CD4-positive, CD25-positive, alpha-beta regulatory T cell (primary cell): ENCODE data around the gene FARP2. TPM values are rescaled to one million over a fixed set of nuclear protein-coding genes. Genes with fewer than 3 reads are reported as not detected.

ENCODE experiments used
- ATAC-seq, 2 donors: fragments of 150-1000 bp; cut with Tn5 transposase; one replicate each; pipeline ENCODE4 v1.10.0; 2021; ENCODE audit warnings: low read depth in 2 of 2, moderate number of reproducible peaks in 2 of 2, moderate library complexity in 1 of 2
- DNase-seq, 3 donors: peaks; one replicate each; pipeline versions ENCODE4 v3.0.0 to v3.0.0-alpha.2; 2012 to 2022; ENCODE audit warnings: mixed read lengths in 1 of 3
- H3K27ac ChIP-seq: one replicate; pipeline ENCODE4 v1.7.0; 2013; ENCODE audit warnings: mild to moderate bottlenecking, low read length; ENCODE audit not compliant: insufficient read depth, poor library complexity, severe bottlenecking
- H3K27me3 ChIP-seq: one replicate; pipeline ENCODE4 v1.7.0; 2013; ENCODE audit warnings: low read length; ENCODE audit not compliant: control insufficient read depth, insufficient read depth
- H3K36me3 ChIP-seq: one replicate; pipeline ENCODE4 v1.7.0; 2013; ENCODE audit warnings: mild to moderate bottlenecking, low read length, moderate library complexity; ENCODE audit not compliant: control insufficient read depth, insufficient read depth
- H3K4me1 ChIP-seq: 2 replicates; pipeline ENCODE4 v1.7.0; 2013; ENCODE audit warnings: mild to moderate bottlenecking, low read length; ENCODE audit not compliant: insufficient read depth, control insufficient read depth, poor library complexity, severe bottlenecking
- H3K4me3 ChIP-seq: one replicate; pipeline ENCODE4 v1.7.0; 2013; ENCODE audit warnings: low read depth, mild to moderate bottlenecking, low read length, moderate library complexity
- H3K9me3 ChIP-seq, 2 experiments: 1 replicate in 1 of 2; 2 replicates in 1 of 2; pipeline ENCODE4 v1.7.0; 2013; ENCODE audit warnings: low read length in 2 of 2, mild to moderate bottlenecking in 1 of 2, moderate library complexity in 1 of 2; ENCODE audit not compliant: control insufficient read depth in 2 of 2
- H3K27ac Mint-ChIP-seq, 3 donors: one replicate each; pipeline ENCODE4 v1.8.0; 2020 to 2022; ENCODE audit warnings: mild to moderate bottlenecking in 3 of 3, mixed read lengths in 3 of 3, moderate library complexity in 2 of 3
- H3K27me3 Mint-ChIP-seq: one replicate; pipeline ENCODE4 v1.8.0; 2022; ENCODE audit warnings: mild to moderate bottlenecking, mixed read lengths
- H3K36me3 Mint-ChIP-seq: one replicate; pipeline ENCODE4 v1.8.0; 2020; ENCODE audit warnings: mixed read lengths
- H3K4me1 Mint-ChIP-seq, 4 donors: one replicate each; pipeline ENCODE4 v1.8.0; 2020 to 2022; ENCODE audit warnings: mixed read lengths in 4 of 4, mild to moderate bottlenecking in 1 of 4
- H3K4me3 Mint-ChIP-seq, 4 donors: one replicate each; pipeline ENCODE4 v1.8.0; 2020 to 2022; ENCODE audit warnings: mild to moderate bottlenecking in 4 of 4, mixed read lengths in 4 of 4, moderate library complexity in 3 of 4
- H3K9me3 Mint-ChIP-seq, 7 donors: one replicate each; pipeline ENCODE4 v1.8.0; 2020 to 2022; ENCODE audit warnings: mixed read lengths in 7 of 7, mild to moderate bottlenecking in 3 of 7, moderate library complexity in 2 of 7
- polyA plus RNA-seq, 4 donors: library from polyadenylated mRNA; unstranded; fragments of 300-500 nt; fragmentation: Illumina TruSeq; gene quantifications; one replicate each; pipeline ENCODE4 v1.2.3, GENCODE V29; 2021
- total RNA-seq: library from RNA; stranded (reverse); gene quantifications from one replicate; pipeline ENCODE4 v1.2.3, GENCODE V29; 2022

The FARP2 gene
- total and polyA plus RNA-seq, 5 donors from 2014 or later, result 3.0 to 34.9 (median 7.4) TPM

- H3K27ac Mint-ChIP-seq, result no peak overlapping the region
- H3K4me1 Mint-ChIP-seq, result peaks cover 0 to 2% (median 0%) of the 10 kb centered on the region in 4 donors
- H3K36me3 Mint-ChIP-seq, result peaks cover 10% of the 10 kb centered on the region
- Histone ChIP-seq H3K36me3 (peaks cover 16% of the 10 kb centered on the region), H3K27ac (no peak overlapping the region), H3K9me3 (no peaks in the 10 kb centered on the region), H3K27me3 (no peaks in the 10 kb centered on the region), H3K4me3 (no peak overlapping the region), H3K4me1 (no peaks in the 10 kb centered on the region)
- ATAC-seq (no peak), DNase-seq (no peak)
- no peak overlapping the region for H3K4me3 Mint-ChIP-seq
- no peaks in the 10 kb centered on the region for H3K27me3 Mint-ChIP-seq
- peaks cover 0 to 2% (median 0%) of the 10 kb centered on the region in 7 donors for H3K9me3 Mint-ChIP-seq
These were observed 134.9 kb downstream of the FARP2 start for GRCh38 chr2:241490825-241491506.

- no peaks in the 10 kb centered on the region for H3K27me3 ChIP-seq
- Mint-ChIP-seq H3K9me3 (peaks cover 0 to 2% (median 0%) of the 10 kb centered on the region in 7 donors), H3K27me3 (no peaks in the 10 kb centered on the region), H3K4me1 (peaks cover 0 to 2% (median 0%) of the 10 kb centered on the region in 4 donors), H3K4me3 (no peak overlapping the region), H3K36me3 (peaks cover 10% of the 10 kb centered on the region), H3K27ac (no peak overlapping the region)
- H3K27ac ChIP-seq, result no peak overlapping the region
- DNase-seq (no peak), ATAC-seq (no peak)
- H3K9me3 ChIP-seq, result no peaks in the 10 kb centered on the region
- no peak overlapping the region for H3K4me3 ChIP-seq
- H3K36me3 ChIP-seq, result peaks cover 16% of the 10 kb centered on the region
- H3K4me1 ChIP-seq, result no peaks in the 10 kb centered on the region
These were observed 135.6 kb downstream of the FARP2 start for GRCh38 chr2:241491549-241492173.

- H3K27ac Mint-ChIP-seq, result no peak overlapping the region
- H3K36me3 Mint-ChIP-seq, result peaks cover 10% of the 10 kb centered on the region
- Histone ChIP-seq H3K36me3 (peaks cover 16% of the 10 kb centered on the region), H3K4me1 (no peaks in the 10 kb centered on the region), H3K4me3 (no peak overlapping the region), H3K9me3 (no peaks in the 10 kb centered on the region), H3K27ac (no peak overlapping the region), H3K27me3 (no peaks in the 10 kb centered on the region)
- peaks cover 0 to 2% (median 0%) of the 10 kb centered on the region in 4 donors for H3K4me1 Mint-ChIP-seq
- H3K4me3 Mint-ChIP-seq, result no peak overlapping the region
- H3K27me3 Mint-ChIP-seq, result no peaks in the 10 kb centered on the region
- H3K9me3 Mint-ChIP-seq, result peaks cover 0 to 2% (median 0%) of the 10 kb centered on the region in 7 donors
- ATAC-seq (no peak), DNase-seq (no peak)
These were observed 136.1 kb downstream of the FARP2 start for GRCh38 chr2:241492174-241492565.

GRCh38 chr2:241493092-241493491 is 137.0 kb downstream of the FARP2 start:
- no peak for ATAC-seq
- H3K9me3 ChIP-seq, result no peaks in the 10 kb centered on the region
- H3K4me3 ChIP-seq, result no peak overlapping the region
- H3K27ac ChIP-seq, result no peak overlapping the region
- Mint-ChIP-seq H3K36me3 (peaks cover 10% of the 10 kb centered on the region), H3K27me3 (no peaks in the 10 kb centered on the region), H3K9me3 (peaks cover 0 to 2% (median 0%) of the 10 kb centered on the region in 7 donors), H3K27ac (peak overlapping the region in 1 of 3 donors; percentile 29), H3K4me3 (no peak overlapping the region), H3K4me1 (peaks cover 0 to 2% (median 0%) of the 10 kb centered on the region in 4 donors)
- H3K4me1 ChIP-seq, result no peaks in the 10 kb centered on the region
- H3K36me3 ChIP-seq, result peaks cover 20% of the 10 kb centered on the region
- no peak for DNase-seq
- no peaks in the 10 kb centered on the region for H3K27me3 ChIP-seq

- H3K27ac ChIP-seq, result no peak overlapping the region
- Mint-ChIP-seq H3K27ac (no peak overlapping the region), H3K27me3 (no peaks in the 10 kb centered on the region), H3K36me3 (peaks cover 10% of the 10 kb centered on the region), H3K4me3 (no peak overlapping the region), H3K4me1 (peaks cover 0 to 2% (median 0%) of the 10 kb centered on the region in 4 donors), H3K9me3 (no peaks in the 10 kb centered on the region)
- no peaks in the 10 kb centered on the region for H3K27me3 ChIP-seq
- DNase-seq (no peak), ATAC-seq (no peak)
- no peaks in the 10 kb centered on the region for H3K4me1 ChIP-seq
- H3K9me3 ChIP-seq, result no peaks in the 10 kb centered on the region
- no peak overlapping the region for H3K4me3 ChIP-seq
- H3K36me3 ChIP-seq, result peaks cover 23% of the 10 kb centered on the region
These were observed 138.3 kb downstream of the FARP2 start for GRCh38 chr2:241494311-241494908.

GRCh38 chr2:241495172-241496002 is 139.3 kb downstream of the FARP2 start:
- Histone ChIP-seq H3K4me1 (no peaks in the 10 kb centered on the region), H3K27ac (no peak overlapping the region), H3K9me3 (no peaks in the 10 kb centered on the region), H3K4me3 (no peak overlapping the region), H3K36me3 (peaks cover 23% of the 10 kb centered on the region), H3K27me3 (no peaks in the 10 kb centered on the region)
- no peak for DNase-seq
- no peak for ATAC-seq
- Mint-ChIP-seq H3K27me3 (no peaks in the 10 kb centered on the region), H3K27ac (no peak overlapping the region), H3K36me3 (peaks cover 10% of the 10 kb centered on the region), H3K4me3 (no peak overlapping the region), H3K4me1 (peaks cover 0 to 2% (median 0%) of the 10 kb centered on the region in 4 donors), H3K9me3 (no peaks in the 10 kb centered on the region)

- H3K4me3 ChIP-seq, result no peak overlapping the region
- H3K4me1 Mint-ChIP-seq, result peaks cover 0 to 2% (median 0%) of the 10 kb centered on the region in 4 donors
- peaks cover 10% of the 10 kb centered on the region for H3K36me3 Mint-ChIP-seq
- H3K27me3 ChIP-seq, result no peaks in the 10 kb centered on the region
- H3K27ac ChIP-seq, result no peak overlapping the region
- DNase-seq (no peak), ATAC-seq (no peak)
- peaks cover 24% of the 10 kb centered on the region for H3K36me3 ChIP-seq
- H3K27me3 Mint-ChIP-seq, result no peaks in the 10 kb centered on the region
- no peak overlapping the region for H3K4me3 Mint-ChIP-seq
- no peak overlapping the region for H3K27ac Mint-ChIP-seq
- no peaks in the 10 kb centered on the region for H3K9me3 ChIP-seq
- H3K9me3 Mint-ChIP-seq, result no peaks in the 10 kb centered on the region
- no peaks in the 10 kb centered on the region for H3K4me1 ChIP-seq
These were observed 140.1 kb downstream of the FARP2 start for GRCh38 chr2:241496003-241496707.
